ENCODE results near the gene ETFA. TPM values are rescaled to one million over a fixed set of nuclear protein-coding genes. Genes with fewer than 3 reads are reported as not detected.

ETFA gene
- total RNA-seq = 64.4 and 72.5 TPM in 2 replicates

GRCh38 chr15:76311100-76311953 lies at the start of gene ETFA:
ETFA (minus strand) TSS chr15:76311469; CDS start chr15:76311388, 81 bp downstream.

GRCh38 chr15:76336254-76337058 lies 25.2 kb upstream of the ETFA start, which contains the start of gene ISL2:
ISL2 (plus strand) TSS chr15:76336773; CDS start chr15:76336884, 111 bp downstream.

Other genes with a start within 250 kb of the ETFA start
- 0.91 and 1.6 TPM in 2 replicates for gene ISL2, start 25.3 kb upstream of the ETFA start, total RNA-seq

Data from epithelial cell of alveolus of lung (primary cell).